HG03108 (cell line): ENCODE data around the gene ATP5MC2.
"Not testable (repeated sequence)": the region's sequence is repeated elsewhere in the genome, so short reads cannot be mapped to it uniquely, and the experiment has no call there.

ENCODE experiments used
- ATAC-seq: cut with Tn5 transposase; IDR thresholded peaks from one replicate; pipeline ENCODE4 v1.9.1; 2021; ENCODE audit warnings: moderate library complexity; ENCODE audit not compliant: unreplicated experiment

ATP5MC2 gene

GRCh38 chr12:53695152-53696145 lies 19.6 kb upstream of the ATP5MC2 start:
- no peak for ATAC-seq

GRCh38 chr12:53694756-53695151 lies 18.9 kb upstream of the ATP5MC2 start:
- ATAC-seq = no peak

- no peak for ATAC-seq
These were observed 12.3 kb upstream of the ATP5MC2 start for GRCh38 chr12:53688134-53688533.

GRCh38 chr12:53686436-53686835 lies 10.6 kb upstream of the ATP5MC2 start:
- ATAC-seq = no peak

GRCh38 chr12:53684654-53685220 lies 8.9 kb upstream of the ATP5MC2 start:
- ATAC-seq = no peak

GRCh38 chr12:53683983-53684382 lies 8.1 kb upstream of the ATP5MC2 start:
- no peak for ATAC-seq

GRCh38 chr12:53683494-53683893 lies 7.6 kb upstream of the ATP5MC2 start:
- no peak for ATAC-seq

- ATAC-seq = not testable (repeated sequence)
These were observed 4.2 kb upstream of the ATP5MC2 start for GRCh38 chr12:53680061-53680460.

GRCh38 chr12:53677800-53678148 lies 1.9 kb upstream of the ATP5MC2 start:
- no peak for ATAC-seq

GRCh38 chr12:53677016-53677799 lies 1.3 kb upstream of the ATP5MC2 start:
- ATAC-seq = no peak

- no peak for ATAC-seq
These were observed 753 bp upstream of the ATP5MC2 start for GRCh38 chr12:53676656-53677015.

- ATAC-seq = no peak
These were observed 744 bp downstream of the ATP5MC2 start for GRCh38 chr12:53674977-53675700.

- no peak for ATAC-seq
These were observed 4.9 kb downstream of the ATP5MC2 start for GRCh38 chr12:53670971-53671370.

GRCh38 chr12:53670308-53670707 lies 5.6 kb downstream of the ATP5MC2 start:
- no peak for ATAC-seq

- ATAC-seq = no peak
These were observed 8.8 kb downstream of the ATP5MC2 start for GRCh38 chr12:53667080-53667479.

GRCh38 chr12:53664936-53665335 lies 10.9 kb downstream of the ATP5MC2 start:
- no peak for ATAC-seq

- no peak for ATAC-seq
These were observed 11.7 kb downstream of the ATP5MC2 start for GRCh38 chr12:53664191-53664590.

GRCh38 chr12:53660041-53660440 lies 15.8 kb downstream of the ATP5MC2 start:
- ATAC-seq = no peak

- no peak for ATAC-seq
These were observed 16.3 kb downstream of the ATP5MC2 start for GRCh38 chr12:53659571-53659981.

GRCh38 chr12:53659011-53659551 lies 16.8 kb downstream of the ATP5MC2 start:
- ATAC-seq = no peak

GRCh38 chr12:53657041-53657440 lies 18.8 kb downstream of the ATP5MC2 start:
- no peak for ATAC-seq
